Hepatocyte (in vitro differentiated cells): Measurements from ENCODE around the gene CAMK1G. TPM values are rescaled to one million over a fixed set of nuclear protein-coding genes. Genes with fewer than 3 reads are reported as not detected.
A peak's percentile ranks its signal among the peaks of the same experiment; 100 is the strongest.

Experiments
- DNase-seq: peaks from one replicate; pipeline ENCODE4 v3.0.0-alpha.2; 2016; ENCODE audit warnings: low spot score
- H2AFZ ChIP-seq: fragments of 200-600 bp; sonication (generic); 2 replicates; pipeline ENCODE4 v1.6.0; 2016; ENCODE audit warnings: antibody characterized with exemption, mild to moderate bottlenecking
- H3K27ac ChIP-seq: fragments of 200-600 bp; sonication (generic); 2 replicates; pipeline ENCODE4 v1.5.1; 2016; ENCODE audit warnings: mild to moderate bottlenecking
- H3K27me3 ChIP-seq: fragments of 200-600 bp; sonication (generic); 2 replicates; pipeline ENCODE4 v1.6.1; 2016
- H3K36me3 ChIP-seq: fragments of 200-600 bp; sonication (generic); replicated peaks from 2 replicates; pipeline ENCODE4 v1.5.1; 2016; ENCODE audit warnings: low read depth; ENCODE audit not compliant: insufficient read depth
- H3K4me1 ChIP-seq: fragments of 200-600 bp; sonication (generic); 2 replicates; pipeline ENCODE4 v1.5.1; 2016; ENCODE audit warnings: mild to moderate bottlenecking, moderate library complexity; ENCODE audit not compliant: insufficient read depth
- H3K4me2 ChIP-seq: fragments of 200-600 bp; sonication (generic); 2 replicates; pipeline ENCODE4 v1.6.0; 2016
- H3K4me3 ChIP-seq: fragments of 200-600 bp; sonication (generic); 2 replicates; pipeline ENCODE4 v1.5.1; 2016; ENCODE audit warnings: mild to moderate bottlenecking
- H3K79me2 ChIP-seq: fragments of 200-600 bp; sonication (generic); 2 replicates; pipeline ENCODE4 v1.6.0; 2017; ENCODE audit warnings: mild to moderate bottlenecking
- H3K9me2 ChIP-seq: fragments of 200-600 bp; sonication (generic); replicated peaks from 2 replicates; pipeline ENCODE4 v1.6.0; 2017; ENCODE audit warnings: mild to moderate bottlenecking; ENCODE audit not compliant: insufficient read depth
- H3K9me3 ChIP-seq: fragments of 200-600 bp; sonication (generic); 2 replicates; pipeline ENCODE4 v1.5.1; 2016; ENCODE audit warnings: low read depth, mild to moderate bottlenecking
- H4K20me1 ChIP-seq: fragments of 200-600 bp; sonication (generic); 2 replicates; pipeline ENCODE4 v1.6.0; 2016; ENCODE audit warnings: mild to moderate bottlenecking; ENCODE audit not compliant: insufficient read depth, poor library complexity, severe bottlenecking
- EZH2 ChIP-seq: fragments of 200-600 bp; sonication (generic); IDR thresholded peaks from 2 replicates; pipeline ENCODE4 v1.6.1; 2016; ENCODE audit warnings: antibody characterized with exemption, mild to moderate bottlenecking, borderline replicate concordance
- EZH2phosphoT487 ChIP-seq: fragments of 200-600 bp; sonication (generic); IDR thresholded peaks from one replicate; pipeline ENCODE4 v1.6.1; 2018; ENCODE audit warnings: antibody characterized with exemption, mild to moderate bottlenecking, low read depth, moderate library complexity; ENCODE audit not compliant: unreplicated experiment, severe bottlenecking
- WGBS: methylation state at CpG from one replicate; pipeline ENCODE4 v1.1.6; 2016; ENCODE audit warnings: low lambda C conversion rate; ENCODE audit errors: missing lambda C conversion rate; 5-methylcytosine and 5-hydroxymethylcytosine counted together
- polyA plus RNA-seq: library from polyadenylated mRNA; unstranded; fragments of >200 nt; fragmentation: Nextera tagmentation; extraction: Ambion mirVana; gene quantifications from 2 replicates; pipeline ENCODE4 v1.2.1, GENCODE V29; 2016
- total RNA-seq: library from RNA; depleted of rRNA; stranded (reverse); fragments of >200 nt; gene quantifications from 2 replicates; pipeline ENCODE4 v1.2.3, GENCODE V29; 2014
- TF ChIP-seq, protein P1 (sequence below): fragments of 200-600 bp; sonication (generic); IDR thresholded peaks from 2 replicates; pipeline ENCODE4 v1.5.1; 2016; ENCODE audit warnings: antibody characterized with exemption, mild to moderate bottlenecking; ENCODE audit not compliant: poor library complexity

Gene CAMK1G
- total and polyA plus RNA-seq, 2 experiments from 2014 or later: 1.1 to 1.2 TPM

DNA sequence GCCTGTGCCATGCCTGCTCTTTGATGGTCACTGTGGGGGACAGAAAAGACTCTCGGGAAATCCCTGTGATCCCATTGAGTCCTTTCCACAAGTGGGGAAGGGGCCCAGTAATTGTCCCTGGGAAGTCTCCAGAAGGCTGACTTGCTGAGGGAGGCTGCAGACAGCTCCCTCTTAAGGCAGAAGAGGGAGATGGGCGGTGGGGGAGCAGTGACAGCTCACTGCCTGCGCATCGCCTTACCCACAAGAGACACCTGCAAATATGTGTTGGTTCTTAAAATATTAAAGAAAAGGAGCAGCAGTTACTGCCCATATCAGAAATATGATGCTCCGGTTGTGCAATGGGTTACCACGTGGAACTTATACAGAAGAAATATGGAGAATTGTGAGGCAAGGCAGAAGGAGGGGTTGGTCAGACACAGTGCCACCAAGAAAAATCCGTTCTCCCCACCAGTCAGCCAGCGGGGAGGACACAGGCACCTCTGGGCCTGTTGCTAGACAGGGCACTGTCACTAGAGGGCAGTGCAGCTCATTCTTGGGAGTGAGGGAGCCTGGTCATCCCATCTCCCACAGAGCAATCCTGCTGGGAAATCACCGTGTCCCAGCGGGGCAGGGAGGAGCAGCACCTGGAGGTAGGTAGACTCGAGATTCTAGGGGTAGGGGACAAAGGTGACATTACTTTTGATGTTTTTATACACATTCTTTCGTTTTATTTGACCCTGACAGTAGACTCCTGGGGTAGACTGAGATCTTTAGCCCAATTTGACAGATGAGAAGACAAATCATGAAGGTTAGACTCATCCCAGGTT lies 6.9 kb upstream of the CAMK1G start:
- no peak overlapping the region for H3K27ac ChIP-seq
- no peak overlapping the region for H2AFZ ChIP-seq
- no peaks in the 10 kb centered on the region for H3K9me3 ChIP-seq
- H4K20me1 ChIP-seq: no peaks in the 10 kb centered on the region
- H3K4me2 ChIP-seq: no peak overlapping the region
- peak; percentile 90 for DNase-seq
- no peaks in the 10 kb centered on the region for H3K9me2 ChIP-seq
- no peak for TF ChIP-seq EZH2
- TF ChIP-seq, protein P1, sequence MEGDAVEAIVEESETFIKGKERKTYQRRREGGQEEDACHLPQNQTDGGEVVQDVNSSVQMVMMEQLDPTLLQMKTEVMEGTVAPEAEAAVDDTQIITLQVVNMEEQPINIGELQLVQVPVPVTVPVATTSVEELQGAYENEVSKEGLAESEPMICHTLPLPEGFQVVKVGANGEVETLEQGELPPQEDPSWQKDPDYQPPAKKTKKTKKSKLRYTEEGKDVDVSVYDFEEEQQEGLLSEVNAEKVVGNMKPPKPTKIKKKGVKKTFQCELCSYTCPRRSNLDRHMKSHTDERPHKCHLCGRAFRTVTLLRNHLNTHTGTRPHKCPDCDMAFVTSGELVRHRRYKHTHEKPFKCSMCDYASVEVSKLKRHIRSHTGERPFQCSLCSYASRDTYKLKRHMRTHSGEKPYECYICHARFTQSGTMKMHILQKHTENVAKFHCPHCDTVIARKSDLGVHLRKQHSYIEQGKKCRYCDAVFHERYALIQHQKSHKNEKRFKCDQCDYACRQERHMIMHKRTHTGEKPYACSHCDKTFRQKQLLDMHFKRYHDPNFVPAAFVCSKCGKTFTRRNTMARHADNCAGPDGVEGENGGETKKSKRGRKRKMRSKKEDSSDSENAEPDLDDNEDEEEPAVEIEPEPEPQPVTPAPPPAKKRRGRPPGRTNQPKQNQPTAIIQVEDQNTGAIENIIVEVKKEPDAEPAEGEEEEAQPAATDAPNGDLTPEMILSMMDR: peak; percentile 92
- H3K36me3 ChIP-seq: no peaks in the 10 kb centered on the region
- peaks cover 30% of the 10 kb centered on the region for H3K27me3 ChIP-seq
- H3K4me3 ChIP-seq: no peak overlapping the region
- no peaks in the 10 kb centered on the region for H3K79me2 ChIP-seq
- WGBS: 15% methylated on average over 12 of the region's 12 CpGs
- no peaks in the 10 kb centered on the region for H3K4me1 ChIP-seq

DNA sequence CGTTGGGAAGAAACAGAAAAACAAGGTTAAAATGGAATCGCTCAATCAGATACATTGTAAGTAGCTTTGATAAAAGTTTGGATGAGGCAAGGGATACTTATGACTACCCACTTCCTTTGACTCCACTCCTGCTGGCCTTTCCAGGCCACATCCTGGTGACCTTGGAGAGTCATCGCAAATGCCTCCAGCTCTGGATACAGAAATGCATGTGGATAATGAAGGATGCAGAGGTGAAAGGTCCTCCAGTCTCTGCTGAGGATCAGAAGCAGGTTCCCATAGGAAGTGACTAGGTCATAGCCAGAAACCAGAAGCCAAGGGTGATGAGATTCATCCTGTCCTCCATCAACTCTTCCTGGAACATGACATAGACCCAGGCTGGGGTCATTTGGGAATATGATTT lies 6.2 kb upstream of the CAMK1G start:
- H3K9me2 ChIP-seq: no peaks in the 10 kb centered on the region
- H4K20me1 ChIP-seq: no peaks in the 10 kb centered on the region
- TF ChIP-seq EZH2 (no peak), EZH2phosphoT487 (no peak)
- TF ChIP-seq, protein P1: no peak
- 99% methylated on average over 3 of the region's 3 CpGs for WGBS
- H2AFZ ChIP-seq: no peak overlapping the region
- no peaks in the 10 kb centered on the region for H3K36me3 ChIP-seq
- H3K4me2 ChIP-seq: no peak overlapping the region
- H3K27me3 ChIP-seq: peaks cover 28% of the 10 kb centered on the region
- no peaks in the 10 kb centered on the region for H3K9me3 ChIP-seq
- no peak overlapping the region for H3K27ac ChIP-seq
- no peaks in the 10 kb centered on the region for H3K79me2 ChIP-seq
- H3K4me3 ChIP-seq: no peak overlapping the region
- DNase-seq: no peak
- no peaks in the 10 kb centered on the region for H3K4me1 ChIP-seq

DNA sequence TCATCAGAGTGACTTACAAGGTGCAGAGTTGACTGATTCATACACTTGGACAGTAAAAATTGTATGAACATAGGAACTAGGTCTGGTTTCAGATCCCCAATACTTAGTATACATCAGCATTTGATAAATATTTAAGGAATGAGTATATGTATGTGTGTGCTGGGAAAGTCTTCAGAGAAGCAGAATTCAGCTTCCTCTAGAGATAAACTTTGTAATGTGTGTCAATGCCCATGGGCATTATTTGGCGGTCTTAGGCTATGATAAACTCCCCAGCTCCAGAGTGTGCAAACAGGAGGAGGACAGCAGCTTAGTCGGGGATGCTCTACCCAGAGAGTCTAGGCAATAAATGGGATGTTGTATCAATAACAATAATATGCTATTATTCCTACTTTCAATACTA lies 2.9 kb upstream of the CAMK1G start:
- H3K9me3 ChIP-seq: no peaks in the 10 kb centered on the region
- H3K27me3 ChIP-seq: peaks cover 21% of the 10 kb centered on the region
- no peak overlapping the region for H3K27ac ChIP-seq
- H3K4me2 ChIP-seq: no peak overlapping the region
- H3K4me1 ChIP-seq: no peaks in the 10 kb centered on the region
- no peaks in the 10 kb centered on the region for H3K79me2 ChIP-seq
- H4K20me1 ChIP-seq: no peaks in the 10 kb centered on the region
- no peak overlapping the region for H3K4me3 ChIP-seq
- WGBS: 88% methylated on average over 2 of the region's 2 CpGs
- no peaks in the 10 kb centered on the region for H3K36me3 ChIP-seq
- H3K9me2 ChIP-seq: no peaks in the 10 kb centered on the region
- DNase-seq: no peak
- TF ChIP-seq, protein P1: no peak
- TF ChIP-seq EZH2: no peak
- no peak for TF ChIP-seq EZH2phosphoT487
- H2AFZ ChIP-seq: no peak overlapping the region
